ENCODE measurements around the gene FLRT1.

The FLRT1 gene

GRCh38 chr11:64007160-64007628, 28.5 kb upstream of the FLRT1 start:
- no peak for DNase-seq (ENCODE audit: low spot score)

- DNase-seq (ENCODE audit: low spot score): peak; percentile 81
Measured at GRCh38 chr11:64007629-64008282, 28.0 kb upstream of the FLRT1 start.

GRCh38 chr11:64008283-64008913, 27.3 kb upstream of the FLRT1 start:
- no peak for DNase-seq (ENCODE audit: low spot score)

- no peak for DNase-seq (ENCODE audit: low spot score)
Measured at GRCh38 chr11:64008914-64009633, 26.7 kb upstream of the FLRT1 start.

- no peak for DNase-seq (ENCODE audit: low spot score)
Measured at GRCh38 chr11:64009710-64010109, 26.0 kb upstream of the FLRT1 start.

GRCh38 chr11:64010783-64011182, 24.9 kb upstream of the FLRT1 start:
- no peak for DNase-seq (ENCODE audit: low spot score)

- DNase-seq (ENCODE audit: low spot score): no peak
Measured at GRCh38 chr11:64011371-64011770, 24.4 kb upstream of the FLRT1 start.

- DNase-seq (ENCODE audit: low spot score): no peak
Measured at GRCh38 chr11:64013141-64013896, 22.4 kb upstream of the FLRT1 start.

- no peak for DNase-seq (ENCODE audit: low spot score)
Measured at GRCh38 chr11:64014356-64014755, 21.4 kb upstream of the FLRT1 start.

- no peak for DNase-seq (ENCODE audit: low spot score)
Measured at GRCh38 chr11:64015510-64015909, 20.2 kb upstream of the FLRT1 start.

- no peak for DNase-seq (ENCODE audit: low spot score)
Measured at GRCh38 chr11:64015935-64016845, 19.5 kb upstream of the FLRT1 start.

GRCh38 chr11:64017945-64018224, 17.8 kb upstream of the FLRT1 start:
- no peak for DNase-seq (ENCODE audit: low spot score)

- no peak for DNase-seq (ENCODE audit: low spot score)
Measured at GRCh38 chr11:64018310-64018709, 17.4 kb upstream of the FLRT1 start.

GRCh38 chr11:64019106-64020037, 16.4 kb upstream of the FLRT1 start:
- no peak for DNase-seq (ENCODE audit: low spot score)

- no peak for DNase-seq (ENCODE audit: low spot score)
Measured at GRCh38 chr11:64020976-64021756, 14.6 kb upstream of the FLRT1 start.

GRCh38 chr11:64021757-64022093, 14.0 kb upstream of the FLRT1 start:
- DNase-seq (ENCODE audit: low spot score): no peak

- DNase-seq (ENCODE audit: low spot score): no peak
Measured at GRCh38 chr11:64022125-64022784, 13.5 kb upstream of the FLRT1 start.

GRCh38 chr11:64023712-64024710, 11.7 kb upstream of the FLRT1 start:
- no peak for DNase-seq (ENCODE audit: low spot score)
